Measurements from ENCODE around the gene DENND11. TPM values are rescaled to one million over a fixed set of nuclear protein-coding genes. Genes with fewer than 3 reads are reported as not detected.

DENND11 gene
- total RNA-seq, 1 donor from 2014 or later: 2.3 TPM

GRCh38 chr7:141685285-141686023, 16.5 kb downstream of the DENND11 start:
- DNase-seq (ENCODE audit: low read depth): peak; percentile 58

- DNase-seq (ENCODE audit: low read depth): no peak
These were observed 23.0 kb downstream of the DENND11 start for GRCh38 chr7:141679014-141679413.

DNA sequence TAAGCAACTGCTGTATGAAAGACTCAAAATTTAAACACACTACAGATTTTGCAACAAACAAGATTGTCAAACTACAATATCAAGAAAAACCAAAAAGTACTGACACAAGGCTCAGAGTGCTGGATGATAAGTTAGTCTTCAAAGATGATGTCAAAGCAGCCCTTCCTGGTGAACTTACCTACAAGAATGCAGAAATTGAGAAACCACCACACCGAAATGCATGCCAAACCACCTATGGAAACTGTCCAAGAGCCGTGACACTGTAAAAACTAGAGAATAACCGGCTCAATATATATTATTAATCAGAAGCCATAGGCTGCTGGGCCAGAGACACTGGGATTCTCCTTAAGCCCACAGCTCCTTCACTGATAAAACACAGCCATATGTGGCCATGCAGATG, 25.3 kb downstream of the DENND11 start:
- no peak for DNase-seq (ENCODE audit: low read depth)

GRCh38 chr7:141675436-141676215, 26.3 kb downstream of the DENND11 start:
- DNase-seq (ENCODE audit: low read depth): peak; percentile 27

DNA sequence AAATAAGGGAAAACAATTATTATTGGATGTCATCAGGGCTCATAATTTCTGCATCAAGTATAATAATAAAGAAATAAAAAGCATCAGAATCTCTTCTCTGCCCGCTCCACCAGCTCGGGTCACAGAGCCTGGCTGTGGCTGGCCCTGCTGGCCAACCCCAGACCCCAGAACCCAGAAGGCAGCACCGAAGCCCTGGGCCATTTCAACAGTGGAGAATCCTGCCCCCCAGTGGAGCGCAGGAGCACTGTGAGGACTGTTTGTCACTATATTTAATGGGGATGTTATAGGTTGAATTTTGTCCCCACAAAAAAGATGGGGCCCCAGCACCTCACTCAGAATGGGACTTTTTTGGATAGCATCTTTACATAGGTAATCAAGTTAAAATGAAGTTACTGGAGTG, 27.3 kb downstream of the DENND11 start:
- DNase-seq (ENCODE audit: low read depth): no peak

- DNase-seq (ENCODE audit: low read depth): no peak
These were observed 27.7 kb downstream of the DENND11 start for GRCh38 chr7:141674171-141674671.

GRCh38 chr7:141673346-141673745, 28.6 kb downstream of the DENND11 start:
- DNase-seq (ENCODE audit: low read depth): no peak

GRCh38 chr7:141671705-141672496, 30.1 kb downstream of the DENND11 start:
- DNase-seq (ENCODE audit: low read depth): no peak

- DNase-seq (ENCODE audit: low read depth): no peak
These were observed 33.1 kb downstream of the DENND11 start for GRCh38 chr7:141668853-141669252.

DNA sequence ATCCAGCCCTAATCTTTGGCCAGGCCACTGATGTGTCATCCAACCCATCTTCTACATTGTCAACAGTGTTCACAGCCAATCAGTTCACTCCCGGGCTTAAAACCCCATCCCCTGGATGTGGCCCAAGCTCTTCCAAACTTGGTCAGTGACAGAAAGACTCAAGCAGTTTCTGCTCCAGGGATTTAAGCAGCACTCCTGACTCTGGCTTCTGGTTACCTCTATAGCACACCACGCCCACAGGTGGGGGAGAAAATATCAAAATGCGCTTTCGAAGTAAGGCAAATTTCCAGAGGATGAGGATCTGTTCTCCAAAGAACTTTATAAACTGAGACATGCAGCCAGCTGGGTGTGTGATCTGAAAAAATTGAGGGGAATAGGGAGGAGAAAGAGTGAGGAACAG, 35.9 kb downstream of the DENND11 start:
- no peak for DNase-seq (ENCODE audit: low read depth)

GRCh38 chr7:141665208-141666035, 36.5 kb downstream of the DENND11 start:
- DNase-seq (ENCODE audit: low read depth): no peak

- no peak for DNase-seq (ENCODE audit: low read depth)
These were observed 37.5 kb downstream of the DENND11 start for GRCh38 chr7:141664450-141664849.

DNA sequence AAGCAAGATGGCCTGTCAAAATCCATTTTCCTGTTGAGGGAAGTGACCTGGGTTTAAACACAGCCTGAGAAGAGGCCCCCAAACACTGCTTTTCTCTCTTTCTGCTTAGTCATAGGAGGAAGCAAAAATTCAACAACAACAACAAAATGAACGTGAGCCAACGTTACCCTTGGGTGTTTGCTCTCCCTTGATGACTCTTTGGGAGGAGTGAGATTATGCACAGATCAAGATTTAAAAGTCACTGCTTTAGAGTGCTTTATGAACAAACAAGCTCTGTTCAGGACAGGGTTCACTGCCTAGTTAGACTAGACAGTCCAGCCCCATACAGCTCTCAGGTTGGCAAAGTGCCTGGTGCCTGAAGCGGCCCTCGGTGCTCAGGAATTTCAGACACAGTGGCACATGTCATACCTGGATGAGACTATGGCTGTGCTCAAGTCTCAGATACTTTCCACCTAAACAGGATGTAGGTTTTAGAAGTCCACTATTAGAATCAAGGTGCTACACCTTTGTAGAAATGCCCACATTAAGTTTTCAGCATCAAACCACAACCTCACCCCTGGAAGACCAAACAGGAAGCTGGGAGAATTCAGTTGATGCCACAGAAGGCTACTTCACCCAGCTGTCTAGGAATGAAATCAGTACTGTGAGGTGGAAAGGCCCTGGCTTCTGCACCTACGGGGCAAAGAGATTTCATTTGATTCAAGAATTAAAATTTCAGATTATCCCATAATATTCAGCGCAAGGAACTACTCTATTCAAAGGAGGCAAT, 38.7 kb downstream of the DENND11 start:
- no peak for DNase-seq (ENCODE audit: low read depth)

GRCh38 chr7:141660259-141660658, 41.7 kb downstream of the DENND11 start:
- no peak for DNase-seq (ENCODE audit: low read depth)

DNA sequence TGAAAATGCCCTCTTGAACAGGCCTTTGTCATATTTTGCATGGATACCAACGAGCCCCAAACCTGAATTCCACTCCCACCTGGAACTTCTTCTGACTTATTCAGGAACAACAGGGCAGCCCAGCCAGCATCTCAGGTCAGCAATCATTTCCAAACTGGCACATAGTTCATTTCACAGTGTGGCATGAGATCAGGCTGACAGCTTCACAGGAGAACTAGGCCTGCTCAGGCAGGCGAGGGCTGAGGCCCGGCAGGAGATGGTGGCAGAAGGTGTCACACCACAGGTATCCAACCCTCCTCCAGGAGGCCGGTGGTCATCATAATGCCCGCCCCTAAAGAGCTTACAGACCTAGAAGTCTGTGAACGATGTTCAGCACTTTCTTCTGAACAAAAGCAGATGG, 42.5 kb downstream of the DENND11 start:
- no peak for DNase-seq (ENCODE audit: low read depth)

DNA sequence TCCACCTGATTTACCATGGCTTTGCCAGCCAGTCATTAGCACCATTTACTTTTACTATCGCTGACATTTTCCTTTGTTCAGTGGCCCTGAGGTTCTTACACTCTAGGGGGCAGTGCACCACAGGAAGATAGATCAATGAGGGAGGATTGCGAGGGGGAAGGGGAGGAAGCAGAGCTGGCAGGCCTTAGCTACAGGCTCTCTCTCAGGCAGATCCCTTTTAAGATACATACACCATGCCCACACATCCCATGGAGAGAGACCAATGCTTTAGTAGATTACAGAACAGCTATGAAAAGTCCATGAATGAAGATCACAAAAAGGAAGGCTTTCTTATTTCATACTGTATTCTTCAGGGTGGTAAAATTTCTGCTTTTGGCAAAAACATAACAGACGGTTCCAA, 47.4 kb downstream of the DENND11 start:
- peak; percentile 71 for DNase-seq (ENCODE audit: low read depth)

DNA sequence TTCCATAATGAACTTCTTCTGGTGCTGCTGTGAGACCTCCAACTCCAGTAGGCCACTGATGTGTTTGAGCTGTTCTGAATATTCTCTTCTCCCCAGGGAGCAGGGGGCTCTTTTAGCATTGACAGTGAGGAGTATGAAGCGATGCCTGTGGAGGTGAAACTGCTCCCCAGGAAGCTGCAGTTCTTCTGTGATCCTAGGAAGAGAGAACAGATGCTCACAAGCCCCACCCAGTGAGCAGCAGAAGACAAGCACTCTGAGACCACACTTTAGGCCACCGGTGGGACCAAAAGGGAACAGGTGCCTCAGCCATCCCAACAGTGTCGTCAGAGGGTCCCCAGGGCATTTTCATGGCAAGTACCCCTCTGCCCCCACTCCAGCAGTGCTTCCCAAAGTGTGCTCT, 49.3 kb downstream of the DENND11 start:
- no peak for DNase-seq (ENCODE audit: low read depth)

Measured in myocyte (in vitro differentiated cells).